Smooth muscle cell (in vitro differentiated cells): ENCODE data around the gene NKAIN2. TPM values are rescaled to one million over a fixed set of nuclear protein-coding genes. Genes with fewer than 3 reads are reported as not detected.
"Not testable (repeated sequence)": the region's sequence is repeated elsewhere in the genome, so short reads cannot be mapped to it uniquely, and the experiment has no call there.

Source experiments
- DNase-seq: peaks from one replicate; lab custom pipeline; 2025; ENCODE audit not compliant: unreplicated experiment; lab: John Stamatoyannopoulos, UW
- H2AFZ ChIP-seq: fragments of 200-600 bp; sonication (generic); 2 replicates; pipeline ENCODE4 v1.6.0; 2016; ENCODE audit warnings: antibody characterized with exemption, low read depth, mild to moderate bottlenecking
- H3F3A ChIP-seq: fragments of 200-600 bp; sonication (generic); 2 replicates; pipeline ENCODE4 v1.6.0; 2017; ENCODE audit warnings: antibody characterized with exemption, low read depth
- H3K27ac ChIP-seq: fragments of 200-600 bp; sonication (generic); 2 replicates; pipeline ENCODE4 v1.5.1; 2016; ENCODE audit warnings: low read depth, mild to moderate bottlenecking
- H3K27me3 ChIP-seq: fragments of 200-600 bp; sonication (generic); 2 replicates; pipeline ENCODE4 v1.6.1; 2016; ENCODE audit warnings: low read depth, mild to moderate bottlenecking
- H3K36me3 ChIP-seq: fragments of 200-600 bp; sonication (generic); 2 replicates; pipeline ENCODE4 v1.5.1; 2016; ENCODE audit warnings: low read depth
- H3K4me1 ChIP-seq: fragments of 200-600 bp; sonication (generic); 2 replicates; pipeline ENCODE4 v1.5.1; 2016; ENCODE audit warnings: low read depth
- H3K4me2 ChIP-seq: fragments of 200-600 bp; sonication (generic); 2 replicates; pipeline ENCODE4 v1.6.0; 2016; ENCODE audit warnings: mild to moderate bottlenecking
- H3K4me3 ChIP-seq: fragments of 200-600 bp; sonication (generic); 2 replicates; pipeline ENCODE4 v1.5.1; 2016; ENCODE audit warnings: mild to moderate bottlenecking
- H3K79me2 ChIP-seq: fragments of 200-600 bp; sonication (generic); 2 replicates; pipeline ENCODE4 v1.6.0; 2016; ENCODE audit warnings: low read depth, mild to moderate bottlenecking
- H3K9ac ChIP-seq: fragments of 200-600 bp; sonication (generic); 2 replicates; pipeline ENCODE4 v1.6.0; 2016; ENCODE audit warnings: low read depth
- H3K9me3 ChIP-seq: fragments of 200-600 bp; sonication (generic); replicated peaks from 2 replicates; pipeline ENCODE4 v1.5.1; 2016; ENCODE audit warnings: low read depth
- H4K20me1 ChIP-seq: fragments of 200-600 bp; sonication (generic); 2 replicates; pipeline ENCODE4 v1.6.0; 2016; ENCODE audit warnings: low read depth
- WGBS: methylation state at CpG from one replicate; pipeline ENCODE4 v1.1.7; 2016; ENCODE audit warnings: low lambda C conversion rate; 5-methylcytosine and 5-hydroxymethylcytosine counted together
- polyA plus RNA-seq: library from polyadenylated mRNA; unstranded; fragments of >200 nt; fragmentation: Nextera tagmentation; extraction: Ambion mirVana; gene quantifications from 2 replicates; pipeline ENCODE4 v1.2.1, GENCODE V29; 2016
- total RNA-seq: library from RNA; depleted of rRNA; stranded (reverse); fragments of >200 nt; gene quantifications from 2 replicates; pipeline ENCODE4 v1.2.3, GENCODE V29; 2014
- TF ChIP-seq, protein P1 (sequence below): fragments of 200-600 bp; sonication (generic); IDR thresholded peaks from 2 replicates; pipeline ENCODE4 v1.5.1; 2017; ENCODE audit warnings: borderline replicate concordance, mild to moderate bottlenecking, antibody characterized with exemption; ENCODE audit not compliant: insufficient read depth, poor library complexity, severe bottlenecking

Gene NKAIN2
- total and polyA plus RNA-seq, 2 experiments from 2014 or later, result 0.09 TPM; not detected in 1

DNA sequence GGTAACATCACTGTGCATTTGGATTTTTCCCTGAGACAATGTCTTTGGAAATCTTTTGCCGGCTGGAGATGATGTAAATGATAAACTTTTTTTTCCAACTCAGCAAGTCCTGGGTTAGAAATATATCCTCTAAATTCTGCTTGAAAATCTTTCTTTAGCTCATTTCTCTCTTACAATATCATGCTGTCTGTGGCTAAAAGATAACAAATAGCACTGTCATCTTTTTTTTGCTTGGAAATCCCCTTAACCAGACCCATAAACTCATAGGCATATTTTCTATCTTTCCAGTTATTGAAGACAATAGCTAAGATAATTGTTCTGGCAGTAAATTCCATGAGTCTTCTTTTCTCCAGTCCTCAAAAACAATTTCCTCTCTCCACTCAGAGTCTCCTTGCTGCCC, 481.5 kb downstream of the NKAIN2 start:
- Histone ChIP-seq H3K27me3 (no peaks in the 10 kb centered on the region), H3F3A (no peaks in the 10 kb centered on the region), H3K9ac (no peak overlapping the region), H4K20me1 (no peaks in the 10 kb centered on the region), H3K4me1 (no peaks in the 10 kb centered on the region), H3K4me3 (no peak overlapping the region), H2AFZ (no peak overlapping the region), H3K4me2 (no peak overlapping the region), H3K9me3 (no peaks in the 10 kb centered on the region), H3K27ac (no peak overlapping the region), H3K36me3 (no peaks in the 10 kb centered on the region), H3K79me2 (no peaks in the 10 kb centered on the region)
- WGBS, result 90% methylated on average over 1 of the region's 1 CpG
- TF ChIP-seq, protein P1, sequence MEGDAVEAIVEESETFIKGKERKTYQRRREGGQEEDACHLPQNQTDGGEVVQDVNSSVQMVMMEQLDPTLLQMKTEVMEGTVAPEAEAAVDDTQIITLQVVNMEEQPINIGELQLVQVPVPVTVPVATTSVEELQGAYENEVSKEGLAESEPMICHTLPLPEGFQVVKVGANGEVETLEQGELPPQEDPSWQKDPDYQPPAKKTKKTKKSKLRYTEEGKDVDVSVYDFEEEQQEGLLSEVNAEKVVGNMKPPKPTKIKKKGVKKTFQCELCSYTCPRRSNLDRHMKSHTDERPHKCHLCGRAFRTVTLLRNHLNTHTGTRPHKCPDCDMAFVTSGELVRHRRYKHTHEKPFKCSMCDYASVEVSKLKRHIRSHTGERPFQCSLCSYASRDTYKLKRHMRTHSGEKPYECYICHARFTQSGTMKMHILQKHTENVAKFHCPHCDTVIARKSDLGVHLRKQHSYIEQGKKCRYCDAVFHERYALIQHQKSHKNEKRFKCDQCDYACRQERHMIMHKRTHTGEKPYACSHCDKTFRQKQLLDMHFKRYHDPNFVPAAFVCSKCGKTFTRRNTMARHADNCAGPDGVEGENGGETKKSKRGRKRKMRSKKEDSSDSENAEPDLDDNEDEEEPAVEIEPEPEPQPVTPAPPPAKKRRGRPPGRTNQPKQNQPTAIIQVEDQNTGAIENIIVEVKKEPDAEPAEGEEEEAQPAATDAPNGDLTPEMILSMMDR, result no peak
- DNase-seq, result no peak

DNA sequence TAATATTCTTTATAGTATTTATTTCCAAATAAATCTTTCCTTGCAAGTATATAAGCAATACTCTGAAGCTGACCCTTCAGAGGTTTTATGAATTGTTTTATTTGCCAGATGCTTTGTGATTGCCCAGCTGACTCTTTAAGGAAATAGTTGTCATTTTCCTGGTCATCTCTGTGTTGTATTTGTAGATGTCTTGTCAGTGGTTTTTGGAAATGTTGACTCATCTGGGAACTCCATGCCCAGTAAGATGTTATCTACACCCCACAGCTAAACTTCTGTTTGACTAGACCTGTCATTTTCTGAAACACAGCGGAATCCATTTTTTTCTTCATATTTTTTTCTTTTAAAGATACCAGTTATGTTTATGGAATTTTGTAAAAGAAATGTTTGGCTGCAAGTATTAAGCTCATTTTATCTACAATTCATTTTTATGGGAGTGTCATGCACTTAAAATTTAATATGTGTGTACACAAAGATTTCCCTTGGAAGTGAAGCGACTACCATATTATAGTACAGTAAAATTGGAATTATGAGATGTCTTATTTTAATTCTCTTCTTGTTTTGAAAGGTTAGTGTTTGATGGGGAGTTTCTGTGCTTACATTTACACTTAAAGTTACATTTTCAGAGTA, 491.0 kb downstream of the NKAIN2 start:
- H3K79me2 ChIP-seq, result no peaks in the 10 kb centered on the region
- H3K4me2 ChIP-seq, result no peak overlapping the region
- DNase-seq, result no peak
- H3F3A ChIP-seq, result no peaks in the 10 kb centered on the region
- H3K27ac ChIP-seq, result no peak overlapping the region
- H4K20me1 ChIP-seq, result no peaks in the 10 kb centered on the region
- H3K27me3 ChIP-seq, result no peaks in the 10 kb centered on the region
- peaks cover 5% of the 10 kb centered on the region for H3K4me1 ChIP-seq
- no peak overlapping the region for H2AFZ ChIP-seq
- no peak overlapping the region for H3K4me3 ChIP-seq
- no peaks in the 10 kb centered on the region for H3K36me3 ChIP-seq
- no peak overlapping the region for H3K9ac ChIP-seq
- H3K9me3 ChIP-seq, result no peaks in the 10 kb centered on the region
- WGBS, result 84% methylated on average over 2 of the region's 2 CpGs
- TF ChIP-seq, protein P1, result no peak

DNA sequence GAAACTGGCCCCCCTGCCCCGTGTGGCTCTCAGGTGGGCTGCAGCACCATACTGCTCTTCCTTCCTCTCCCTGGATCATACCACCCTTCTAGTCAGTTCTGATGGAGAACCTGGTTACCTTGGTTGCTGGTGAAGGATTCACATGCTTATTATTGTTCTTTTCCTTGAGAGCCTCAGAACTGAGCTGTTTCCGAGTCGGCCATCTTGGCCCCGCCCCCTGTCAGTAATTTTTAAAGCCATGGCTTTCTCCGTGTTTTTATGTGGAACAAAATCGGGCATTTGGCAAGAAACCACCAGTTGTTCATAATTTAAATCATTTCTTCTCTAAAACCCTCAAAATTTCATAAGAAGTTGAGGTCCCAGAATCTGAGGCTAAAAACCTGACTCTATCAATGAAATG, 493.8 kb downstream of the NKAIN2 start:
- H3K27ac ChIP-seq, result no peak overlapping the region
- H3K27me3 ChIP-seq, result no peaks in the 10 kb centered on the region
- H3K4me2 ChIP-seq, result no peak overlapping the region
- no peaks in the 10 kb centered on the region for H3K79me2 ChIP-seq
- no peak overlapping the region for H2AFZ ChIP-seq
- H3K4me3 ChIP-seq, result no peak overlapping the region
- WGBS, result 93% methylated on average over 6 of the region's 6 CpGs
- TF ChIP-seq, protein P1, result no peak
- no peaks in the 10 kb centered on the region for H3K9me3 ChIP-seq
- H3K36me3 ChIP-seq, result no peaks in the 10 kb centered on the region
- H4K20me1 ChIP-seq, result no peaks in the 10 kb centered on the region
- no peaks in the 10 kb centered on the region for H3F3A ChIP-seq
- peaks cover 5% of the 10 kb centered on the region for H3K4me1 ChIP-seq
- no peak for DNase-seq
- no peak overlapping the region for H3K9ac ChIP-seq

DNA sequence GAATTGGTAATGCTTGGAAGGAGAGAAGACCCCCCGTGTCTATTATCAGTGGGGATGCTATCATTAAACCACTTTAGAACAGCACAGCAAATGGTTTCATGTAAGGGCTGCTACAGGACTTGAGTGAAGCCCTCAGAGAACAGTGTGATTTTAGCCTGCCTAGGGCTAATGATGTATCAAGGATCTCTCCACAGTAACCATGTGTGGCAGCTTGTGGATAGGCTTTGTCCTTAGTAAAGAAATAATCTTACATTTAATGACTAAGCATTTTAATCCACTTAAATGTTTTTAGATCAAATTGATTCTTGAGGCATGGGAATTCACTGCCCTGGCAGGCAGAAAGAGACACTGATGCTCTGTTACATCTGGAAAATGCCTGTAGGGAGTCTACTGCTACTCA, 495.1 kb downstream of the NKAIN2 start:
- Histone ChIP-seq H3K4me3 (no peak overlapping the region), H3F3A (no peaks in the 10 kb centered on the region), H3K9ac (no peak overlapping the region), H3K27ac (no peak overlapping the region), H3K9me3 (no peaks in the 10 kb centered on the region), H2AFZ (no peak overlapping the region), H3K79me2 (no peaks in the 10 kb centered on the region), H4K20me1 (no peaks in the 10 kb centered on the region), H3K4me1 (peaks cover 5% of the 10 kb centered on the region), H3K27me3 (no peaks in the 10 kb centered on the region), H3K4me2 (no peak overlapping the region), H3K36me3 (no peaks in the 10 kb centered on the region)
- DNase-seq, result no peak
- WGBS, result 73% methylated on average over 1 of the region's 1 CpG
- TF ChIP-seq, protein P1, result no peak

DNA sequence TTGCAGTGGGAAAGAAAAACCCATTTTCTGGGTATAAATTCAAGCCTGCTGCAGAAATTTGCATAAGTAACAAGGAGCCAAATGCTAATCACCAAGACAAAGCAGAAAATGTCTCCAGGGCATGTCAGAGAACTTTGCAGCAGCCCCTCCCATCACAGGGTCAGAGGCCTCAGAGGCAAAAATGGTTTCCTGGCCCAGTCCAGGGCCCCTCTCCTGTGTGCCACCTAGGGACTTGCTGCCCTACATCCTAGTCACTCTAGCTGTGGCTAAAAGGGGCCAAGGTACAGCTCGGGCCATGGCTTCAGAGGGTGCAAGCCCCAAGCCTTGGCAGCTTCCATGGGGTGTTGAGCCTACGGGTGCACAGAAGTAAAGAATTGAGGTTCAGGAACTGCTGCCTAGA, 497.2 kb downstream of the NKAIN2 start:
- not testable (repeated sequence) for H3K36me3 ChIP-seq, H3K4me3 ChIP-seq, H3K9ac ChIP-seq, H3K9me3 ChIP-seq, H3K79me2 ChIP-seq, DNase-seq, H2AFZ ChIP-seq, H3F3A ChIP-seq, H3K4me2 ChIP-seq, H3K27me3 ChIP-seq, H4K20me1 ChIP-seq, H3K4me1 ChIP-seq, H3K27ac ChIP-seq
- WGBS, result 90% methylated on average over 2 of the region's 2 CpGs
